Osteoblast (primary cell): Measurements from ENCODE around the gene PDE11A. TPM values are rescaled to one million over a fixed set of nuclear protein-coding genes. Genes with fewer than 3 reads are reported as not detected.

Experiments used
- DNase-seq: peaks from one replicate; pipeline ENCODE4 v3.0.0; 2011; ENCODE audit warnings: low spot score, mixed read lengths; ENCODE audit not compliant: insufficient read length; ENCODE audit errors: missing footprints
- H2AFZ ChIP-seq: 2 replicates; pipeline ENCODE4 v1.6.0; 2011; ENCODE audit warnings: mild to moderate bottlenecking, low read length
- H3K27ac ChIP-seq: 2 replicates; pipeline ENCODE4 v1.5.1; 2011; ENCODE audit warnings: mild to moderate bottlenecking, low read depth, low read length, moderate library complexity
- H3K27me3 ChIP-seq: 2 replicates; pipeline ENCODE4 v1.6.0; 2012; ENCODE audit warnings: mild to moderate bottlenecking, control low read depth, inconsistent platforms, low read length, moderate library complexity; ENCODE audit not compliant: insufficient read depth
- H3K36me3 ChIP-seq: 2 replicates; pipeline ENCODE4 v1.5.1; 2011; ENCODE audit warnings: mild to moderate bottlenecking, low read length, control low read depth, moderate library complexity; ENCODE audit not compliant: insufficient read depth
- H3K4me1 ChIP-seq: 2 replicates; pipeline ENCODE4 v1.5.1; 2011; ENCODE audit warnings: mild to moderate bottlenecking, low read length, control low read depth, moderate library complexity; ENCODE audit not compliant: insufficient read depth
- H3K4me2 ChIP-seq: 2 replicates; pipeline ENCODE4 v1.6.0; 2011; ENCODE audit warnings: mild to moderate bottlenecking, low read length; ENCODE audit not compliant: insufficient read depth
- H3K4me3 ChIP-seq: fragments of 200-600 bp; sonication (generic); 3 replicates; pipeline ENCODE4 v1.5.1; 2012; ENCODE audit warnings: mild to moderate bottlenecking, low read length, inconsistent platforms; ENCODE audit not compliant: insufficient read depth
- H3K79me2 ChIP-seq: 2 replicates; pipeline ENCODE4 v1.6.0; 2012; ENCODE audit warnings: mild to moderate bottlenecking, low read length, control low read depth, inconsistent platforms; ENCODE audit not compliant: insufficient read depth
- H3K9me3 ChIP-seq: 2 replicates; pipeline ENCODE4 v1.5.1; 2011; ENCODE audit warnings: low read depth, low read length, control low read depth
- H4K20me1 ChIP-seq: 2 replicates; pipeline ENCODE4 v1.6.0; 2012; ENCODE audit warnings: mild to moderate bottlenecking, low read length, control low read depth; ENCODE audit not compliant: insufficient read depth
- CTCF ChIP-seq: IDR thresholded peaks from 2 replicates; pipeline ENCODE4 v1.5.1; 2011; ENCODE audit warnings: mild to moderate bottlenecking, low read depth, low read length, moderate library complexity; ENCODE audit errors: extremely low read depth
- total RNA-seq: library from RNA; depleted of rRNA; stranded (reverse); fragments of >200 nt; gene quantifications from 2 replicates; pipeline ENCODE4 v1.2.3, GENCODE V29; 2012

Gene PDE11A
- total RNA-seq, 1 donor = 0.36 TPM

DNA sequence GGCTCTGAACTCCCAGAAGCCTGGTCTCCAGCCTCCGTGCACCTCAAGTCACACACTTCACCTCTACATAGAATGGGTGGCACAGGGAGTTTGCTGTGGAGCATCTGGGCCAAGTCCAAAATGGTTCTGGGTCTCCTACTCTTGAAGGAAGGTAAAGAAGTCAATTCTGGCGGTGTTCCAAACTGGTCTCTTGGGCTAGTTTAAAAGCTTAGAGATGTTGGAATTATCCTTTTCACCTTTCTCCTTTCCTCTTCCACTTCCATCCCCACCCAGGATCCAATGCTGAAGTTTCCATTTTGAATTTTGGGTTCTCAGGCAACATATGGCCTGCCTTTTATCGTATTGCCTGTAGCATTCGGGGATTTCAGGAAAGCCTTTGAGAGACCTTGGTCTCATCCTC, 325.2 kb downstream of the PDE11A start:
- no peaks in the 10 kb centered on the region for H3K27me3 ChIP-seq
- TF ChIP-seq CTCF = no peak
- H3K4me3 ChIP-seq = no peak overlapping the region
- H3K4me2 ChIP-seq = no peak overlapping the region
- no peaks in the 10 kb centered on the region for H4K20me1 ChIP-seq
- H2AFZ ChIP-seq = no peak overlapping the region
- H3K4me1 ChIP-seq = no peaks in the 10 kb centered on the region
- DNase-seq = no peak
- H3K27ac ChIP-seq = no peak overlapping the region
- H3K36me3 ChIP-seq = no peaks in the 10 kb centered on the region
- H3K9me3 ChIP-seq = no peaks in the 10 kb centered on the region
- H3K79me2 ChIP-seq = no peaks in the 10 kb centered on the region

- Histone ChIP-seq H3K36me3 (no peaks in the 10 kb centered on the region), H3K4me3 (no peak overlapping the region), H3K4me2 (no peak overlapping the region), H4K20me1 (no peaks in the 10 kb centered on the region), H3K4me1 (no peaks in the 10 kb centered on the region), H3K27me3 (no peaks in the 10 kb centered on the region), H2AFZ (no peak overlapping the region), H3K79me2 (no peaks in the 10 kb centered on the region), H3K27ac (no peak overlapping the region), H3K9me3 (no peaks in the 10 kb centered on the region)
- no peak for DNase-seq
- no peak for TF ChIP-seq CTCF
Observed at GRCh38 chr2:177746358-177746757, 326.2 kb downstream of the PDE11A start.

DNA sequence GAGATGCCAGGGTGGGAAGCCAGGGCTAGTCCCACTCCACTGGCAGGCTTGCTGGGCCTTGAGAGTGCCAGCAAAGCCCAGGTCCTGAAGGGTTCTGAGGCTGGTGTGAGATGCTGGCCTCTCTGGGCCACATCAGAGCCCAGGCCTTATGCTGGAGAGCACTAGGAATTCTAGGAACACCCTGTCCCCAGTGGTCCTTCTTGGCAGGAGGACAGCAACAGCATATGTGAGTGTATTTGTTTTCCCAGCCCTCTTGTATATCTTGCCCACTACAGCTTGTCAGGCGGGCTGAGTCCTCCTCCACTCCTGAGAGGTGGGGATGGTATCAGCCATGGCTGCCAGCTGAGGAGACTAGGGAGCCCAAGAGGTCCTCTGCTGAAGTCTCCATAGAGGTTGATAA, 327.0 kb downstream of the PDE11A start:
- no peaks in the 10 kb centered on the region for H3K4me1 ChIP-seq
- no peaks in the 10 kb centered on the region for H4K20me1 ChIP-seq
- H3K36me3 ChIP-seq = no peaks in the 10 kb centered on the region
- no peak overlapping the region for H2AFZ ChIP-seq
- H3K4me3 ChIP-seq = no peak overlapping the region
- no peak for TF ChIP-seq CTCF
- H3K9me3 ChIP-seq = no peaks in the 10 kb centered on the region
- H3K79me2 ChIP-seq = no peaks in the 10 kb centered on the region
- H3K4me2 ChIP-seq = no peak overlapping the region
- H3K27ac ChIP-seq = no peak overlapping the region
- no peaks in the 10 kb centered on the region for H3K27me3 ChIP-seq
- no peak for DNase-seq

DNA sequence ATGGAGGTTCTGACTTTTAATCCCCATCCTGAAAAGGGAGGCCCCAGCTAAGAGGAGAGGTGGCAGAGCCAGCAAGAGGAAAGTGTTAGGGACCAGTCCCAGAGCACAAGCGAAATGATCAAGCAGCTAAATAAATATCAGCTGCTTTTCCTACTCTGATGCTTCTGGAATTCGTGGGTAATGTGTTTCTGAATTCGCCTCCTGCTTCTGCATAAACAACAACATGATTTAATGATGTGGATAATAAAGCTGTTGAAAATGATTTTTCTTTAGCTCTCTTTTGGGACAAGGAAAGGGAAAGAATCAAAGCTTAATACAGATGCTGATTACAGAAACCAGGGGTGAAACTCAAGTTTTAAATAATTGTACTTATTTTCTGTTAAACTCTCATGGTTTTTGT, 329.7 kb downstream of the PDE11A start:
- Histone ChIP-seq H3K4me3 (no peak overlapping the region), H4K20me1 (no peaks in the 10 kb centered on the region), H3K36me3 (no peaks in the 10 kb centered on the region), H3K9me3 (no peaks in the 10 kb centered on the region), H3K79me2 (no peaks in the 10 kb centered on the region), H2AFZ (no peak overlapping the region), H3K4me1 (no peaks in the 10 kb centered on the region), H3K27me3 (no peaks in the 10 kb centered on the region), H3K4me2 (no peak overlapping the region), H3K27ac (no peak overlapping the region)
- TF ChIP-seq CTCF = no peak
- no peak for DNase-seq
